Measurements from ENCODE around the gene AQP6.

Gene AQP6

DNA sequence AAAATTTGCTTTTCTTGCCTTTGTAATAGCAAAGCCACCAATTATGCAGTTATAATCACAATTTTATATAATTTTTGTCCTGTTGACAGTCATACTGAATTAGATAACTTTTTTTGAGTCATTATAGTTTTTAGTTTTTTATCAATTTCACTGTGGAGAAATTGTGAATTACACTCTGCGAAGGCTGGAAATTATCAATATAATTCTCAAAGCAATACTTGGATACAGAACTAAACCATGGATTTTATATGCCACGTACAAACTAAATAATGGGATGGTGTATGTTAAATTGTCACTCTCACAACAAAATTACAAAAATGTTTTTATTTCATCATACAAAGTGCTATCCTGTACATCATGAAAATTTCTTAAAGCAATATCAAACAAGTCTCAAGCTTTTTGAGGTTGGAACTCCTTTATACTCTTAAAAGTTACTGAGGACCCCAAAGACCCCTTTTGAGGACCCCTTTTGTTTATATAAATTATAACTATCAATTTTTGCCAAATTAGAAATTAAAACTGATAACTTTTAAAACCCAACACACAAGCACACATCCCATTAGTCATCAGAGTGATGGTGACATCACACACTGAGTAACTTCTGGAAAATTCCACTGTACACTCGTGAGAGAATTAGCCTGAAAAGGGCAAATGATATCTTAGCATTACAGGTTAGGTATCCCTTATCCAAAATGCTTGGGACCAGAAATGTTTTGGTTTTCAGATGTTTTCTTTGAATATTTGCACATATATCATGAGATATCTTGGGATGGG, 42.0 kb upstream of the AQP6 start:
- FAIRE-seq (no peak), DNase-seq (ENCODE audit: insufficient read length, low spot score) (no peak)
- no peak for TF ChIP-seq POLR2AphosphoS5 (IDR thresholded peaks at IDR 0.05; ENCODE audit: low read depth, low read length)
- TF ChIP-seq POU2F2 (IDR thresholded peaks at IDR 0.05; ENCODE audit: low read depth, low read length) = no peak
- no peak for TF ChIP-seq POLR2A (IDR thresholded peaks at IDR 0.05; ENCODE audit: low read depth, low read length)
- no peak for TF ChIP-seq PAX5 (IDR thresholded peaks at IDR 0.05; ENCODE audit: insufficient read depth, low read length, severe bottlenecking)

DNA sequence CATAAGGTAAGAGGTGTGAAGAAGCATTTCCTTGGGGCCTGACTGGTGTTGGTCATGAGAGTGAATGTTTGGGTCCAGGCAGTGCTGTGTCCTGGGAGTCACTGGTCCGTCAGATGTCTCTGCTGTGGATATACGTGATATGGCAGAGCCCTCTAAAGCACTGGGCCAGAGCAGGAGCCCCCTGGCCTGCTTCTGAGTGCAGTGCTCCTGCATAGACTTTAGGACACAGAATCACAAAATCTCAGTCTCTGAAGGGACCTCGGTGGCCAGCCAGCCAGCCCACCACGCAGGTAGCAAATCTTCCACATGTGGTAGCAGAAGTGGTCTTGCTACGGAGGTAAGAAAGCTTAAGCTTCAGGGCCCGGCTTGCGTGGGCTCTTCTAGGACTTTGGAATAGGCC, 40.7 kb upstream of the AQP6 start:
- no peak for DNase-seq (ENCODE audit: insufficient read length, low spot score)
- TF ChIP-seq SPI1 (IDR thresholded peaks at IDR 0.05; ENCODE audit: low read depth, low read length) (no peak), PAX5 (IDR thresholded peaks at IDR 0.05; ENCODE audit: insufficient read depth, low read length, severe bottlenecking) (no peak), POLR2A (IDR thresholded peaks at IDR 0.05; ENCODE audit: low read depth, low read length) (no peak), TAF1 (IDR thresholded peaks at IDR 0.05; ENCODE audit: low read depth, low read length) (no peak), POLR2AphosphoS5 (IDR thresholded peaks at IDR 0.05; ENCODE audit: low read depth, low read length) (no peak), POU2F2 (IDR thresholded peaks at IDR 0.05; ENCODE audit: low read depth, low read length) (no peak)
- FAIRE-seq = no peak

DNA sequence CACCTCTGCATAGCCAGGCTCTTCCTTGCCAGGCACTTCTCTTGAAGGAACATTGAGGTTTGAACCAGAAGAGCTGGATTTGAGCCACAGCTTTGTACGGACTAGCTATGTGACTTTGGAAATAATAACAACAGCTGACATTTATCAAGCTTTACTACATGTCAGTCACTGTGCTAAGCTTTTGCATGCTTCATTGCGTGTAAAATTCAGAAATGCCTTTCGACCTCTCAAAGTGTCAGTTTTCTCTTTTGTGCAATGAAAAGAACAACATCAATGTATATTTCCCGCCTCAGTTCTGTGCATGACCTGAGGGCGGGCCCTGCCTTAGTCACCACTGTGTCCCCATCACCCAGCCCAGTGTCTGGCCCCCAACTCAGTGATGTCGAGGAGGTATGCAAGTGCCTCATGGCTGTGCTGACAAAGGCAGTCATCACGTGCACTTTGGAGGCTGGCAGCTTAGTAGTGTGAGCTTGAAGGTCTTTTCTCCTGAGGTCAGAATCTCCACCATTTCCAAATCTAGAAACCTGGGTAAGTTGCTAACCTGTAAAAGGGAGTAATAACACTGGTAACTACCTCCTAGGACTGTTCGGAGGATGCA, 40.1 kb upstream of the AQP6 start:
- FAIRE-seq = no peak
- TF ChIP-seq POLR2A (IDR thresholded peaks at IDR 0.05; ENCODE audit: low read depth, low read length) (no peak), PAX5 (IDR thresholded peaks at IDR 0.05; ENCODE audit: insufficient read depth, low read length, severe bottlenecking) (no peak), POLR2AphosphoS5 (IDR thresholded peaks at IDR 0.05; ENCODE audit: low read depth, low read length) (no peak), TAF1 (IDR thresholded peaks at IDR 0.05; ENCODE audit: low read depth, low read length) (no peak), SPI1 (IDR thresholded peaks at IDR 0.05; ENCODE audit: low read depth, low read length) (no peak), POU2F2 (IDR thresholded peaks at IDR 0.05; ENCODE audit: low read depth, low read length) (no peak)

DNA sequence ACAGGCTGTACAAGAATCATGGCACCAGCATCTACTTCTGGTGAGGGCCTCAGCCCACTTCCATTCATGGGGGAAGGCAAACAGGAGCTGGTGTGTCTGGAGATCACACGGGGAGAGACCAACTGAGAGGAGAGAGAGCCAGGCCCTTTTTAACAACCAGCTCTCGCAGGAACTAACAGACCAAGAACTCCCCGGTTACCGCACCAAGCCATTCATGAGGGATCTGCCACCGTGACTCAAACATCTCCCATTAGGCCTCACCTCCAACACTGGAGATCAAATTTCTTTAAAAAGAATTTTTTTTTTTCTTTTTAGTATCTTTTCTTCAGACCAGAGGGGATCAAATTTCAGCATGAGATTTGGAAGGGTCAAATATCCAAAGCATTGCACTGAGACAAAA, 39.0 kb upstream of the AQP6 start:
- DNase-seq (ENCODE audit: insufficient read length, low spot score) = no peak
- TF ChIP-seq PAX5 (IDR thresholded peaks at IDR 0.05; ENCODE audit: insufficient read depth, low read length, severe bottlenecking) (no peak), POLR2A (IDR thresholded peaks at IDR 0.05; ENCODE audit: low read depth, low read length) (no peak), POLR2AphosphoS5 (IDR thresholded peaks at IDR 0.05; ENCODE audit: low read depth, low read length) (no peak), SPI1 (IDR thresholded peaks at IDR 0.05; ENCODE audit: low read depth, low read length) (no peak)
- no peak for FAIRE-seq

More for the DNA sequence above, 40.1 kb upstream of the AQP6 start:
- DNase-seq (ENCODE audit: insufficient read length, low spot score) = no peak

DNA sequence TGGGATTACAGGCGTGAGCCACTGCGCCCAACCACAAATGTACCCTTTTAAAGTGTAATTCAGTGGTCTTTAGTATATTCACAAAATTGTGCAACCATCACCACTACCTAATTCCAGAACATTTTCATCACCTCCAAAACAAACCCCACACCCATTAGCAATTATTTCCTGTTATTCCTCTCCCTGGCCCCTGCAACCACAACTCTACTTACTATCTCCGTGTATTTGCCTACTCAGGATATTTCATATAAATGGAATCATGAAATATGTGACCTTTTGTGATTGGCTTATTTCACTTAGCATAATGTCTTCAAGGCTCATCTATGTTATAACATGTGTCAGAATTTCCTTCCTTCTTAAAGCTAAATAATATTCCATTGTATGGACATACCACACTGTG, 38.2 kb upstream of the AQP6 start:
- TF ChIP-seq POLR2AphosphoS5 (IDR thresholded peaks at IDR 0.05; ENCODE audit: low read depth, low read length) (no peak), PAX5 (IDR thresholded peaks at IDR 0.05; ENCODE audit: insufficient read depth, low read length, severe bottlenecking) (no peak)
- FAIRE-seq = no peak
- no peak for DNase-seq (ENCODE audit: insufficient read length, low spot score)

DNA sequence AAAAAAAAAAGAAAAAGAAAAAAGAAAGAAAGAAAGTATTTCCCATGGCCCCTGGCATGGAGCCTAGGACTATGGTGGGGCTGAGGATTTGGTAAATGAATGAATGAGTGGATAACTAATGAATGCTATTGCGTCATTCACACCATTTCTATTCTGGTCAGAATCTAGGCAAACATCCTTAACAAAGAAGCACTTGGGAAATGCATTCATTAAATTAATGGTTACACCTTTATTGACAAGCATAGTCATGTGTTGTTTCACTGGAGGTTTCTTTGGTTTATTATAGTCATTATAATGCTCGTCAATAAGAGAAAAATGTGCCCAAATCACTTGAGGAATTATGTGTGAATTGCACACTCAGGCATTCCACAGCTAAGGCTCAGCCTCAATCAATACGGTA, 35.8 kb upstream of the AQP6 start:
- TF ChIP-seq POLR2AphosphoS5 (IDR thresholded peaks at IDR 0.05; ENCODE audit: low read depth, low read length) = no peak
- no peak for TF ChIP-seq TAF1 (IDR thresholded peaks at IDR 0.05; ENCODE audit: low read depth, low read length)
- no peak for TF ChIP-seq POLR2A (IDR thresholded peaks at IDR 0.05; ENCODE audit: low read depth, low read length)
- TF ChIP-seq POU2F2 (IDR thresholded peaks at IDR 0.05; ENCODE audit: low read depth, low read length) = no peak
- no peak for TF ChIP-seq PAX5 (IDR thresholded peaks at IDR 0.05; ENCODE audit: insufficient read depth, low read length, severe bottlenecking)
- no peak for TF ChIP-seq SPI1 (IDR thresholded peaks at IDR 0.05; ENCODE audit: low read depth, low read length)
- DNase-seq (ENCODE audit: insufficient read length, low spot score) (no peak), FAIRE-seq (no peak)

DNA sequence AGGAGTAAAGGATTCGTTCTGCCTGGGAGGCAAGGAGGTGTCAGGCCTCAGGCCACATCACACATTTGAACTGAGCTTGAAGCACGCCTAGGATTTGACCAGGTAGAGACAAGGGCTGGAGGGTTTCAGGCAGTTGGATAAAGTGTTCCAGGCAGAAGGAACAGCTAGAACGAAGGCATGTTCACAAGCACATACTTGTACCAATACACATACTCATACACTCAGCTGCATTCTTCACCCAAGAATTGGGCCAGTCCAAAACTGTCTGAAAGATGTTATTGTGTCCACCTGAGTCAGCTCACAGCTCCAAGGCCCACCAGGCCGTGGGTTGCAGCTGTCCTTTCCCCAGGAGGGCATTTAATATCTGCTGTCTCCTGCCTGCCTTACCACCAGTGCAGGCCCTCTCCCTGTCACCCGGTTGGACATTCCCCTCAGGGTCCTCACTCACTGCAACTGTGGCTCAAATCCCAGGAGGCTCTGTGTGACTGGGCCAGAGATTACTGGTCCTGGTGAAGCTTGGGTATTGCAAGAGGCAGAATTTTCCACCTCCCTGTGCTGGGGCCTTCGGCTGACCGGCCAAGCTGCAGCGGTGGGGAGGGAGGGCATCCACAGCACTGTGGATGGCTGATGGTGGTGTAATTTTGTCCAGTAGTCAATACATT, 35.0 kb upstream of the AQP6 start:
- TF ChIP-seq SPI1 (IDR thresholded peaks at IDR 0.05; ENCODE audit: low read depth, low read length) = no peak
- TF ChIP-seq POLR2AphosphoS5 (IDR thresholded peaks at IDR 0.05; ENCODE audit: low read depth, low read length) = no peak
- TF ChIP-seq POU2F2 (IDR thresholded peaks at IDR 0.05; ENCODE audit: low read depth, low read length) = no peak
- TF ChIP-seq PAX5 (IDR thresholded peaks at IDR 0.05; ENCODE audit: insufficient read depth, low read length, severe bottlenecking) = no peak
- TF ChIP-seq POLR2A (IDR thresholded peaks at IDR 0.05; ENCODE audit: low read depth, low read length) = no peak
- no peak for TF ChIP-seq TAF1 (IDR thresholded peaks at IDR 0.05; ENCODE audit: low read depth, low read length)
- DNase-seq (ENCODE audit: insufficient read length, low spot score) (no peak), FAIRE-seq (no peak)

DNA sequence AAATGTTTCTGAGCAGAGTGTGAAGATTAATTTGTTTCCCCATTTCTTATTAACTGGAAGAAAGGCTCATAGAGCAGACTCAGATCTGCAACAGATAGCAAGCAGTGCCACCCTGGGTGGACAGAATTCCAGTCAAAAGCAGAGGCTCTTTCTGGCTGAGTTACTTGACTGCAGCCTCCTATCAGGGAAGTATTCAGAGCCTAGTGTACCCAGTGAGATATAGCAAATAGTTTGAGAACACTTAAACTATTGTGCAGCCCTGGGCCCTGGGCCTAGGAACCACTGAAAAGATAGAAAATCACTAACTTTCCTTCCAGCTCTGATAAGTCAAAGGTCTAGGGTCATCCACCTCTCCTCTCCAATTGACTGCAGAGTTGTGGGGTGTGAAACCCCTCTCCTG, 33.4 kb upstream of the AQP6 start:
- FAIRE-seq (no peak), DNase-seq (ENCODE audit: insufficient read length, low spot score) (no peak)
- TF ChIP-seq SPI1 (IDR thresholded peaks at IDR 0.05; ENCODE audit: low read depth, low read length) = no peak
- TF ChIP-seq PAX5 (IDR thresholded peaks at IDR 0.05; ENCODE audit: insufficient read depth, low read length, severe bottlenecking) = no peak
- no peak for TF ChIP-seq POLR2A (IDR thresholded peaks at IDR 0.05; ENCODE audit: low read depth, low read length)
- TF ChIP-seq POLR2AphosphoS5 (IDR thresholded peaks at IDR 0.05; ENCODE audit: low read depth, low read length) = no peak
- no peak for TF ChIP-seq POU2F2 (IDR thresholded peaks at IDR 0.05; ENCODE audit: low read depth, low read length)
- no peak for TF ChIP-seq TAF1 (IDR thresholded peaks at IDR 0.05; ENCODE audit: low read depth, low read length)

DNA sequence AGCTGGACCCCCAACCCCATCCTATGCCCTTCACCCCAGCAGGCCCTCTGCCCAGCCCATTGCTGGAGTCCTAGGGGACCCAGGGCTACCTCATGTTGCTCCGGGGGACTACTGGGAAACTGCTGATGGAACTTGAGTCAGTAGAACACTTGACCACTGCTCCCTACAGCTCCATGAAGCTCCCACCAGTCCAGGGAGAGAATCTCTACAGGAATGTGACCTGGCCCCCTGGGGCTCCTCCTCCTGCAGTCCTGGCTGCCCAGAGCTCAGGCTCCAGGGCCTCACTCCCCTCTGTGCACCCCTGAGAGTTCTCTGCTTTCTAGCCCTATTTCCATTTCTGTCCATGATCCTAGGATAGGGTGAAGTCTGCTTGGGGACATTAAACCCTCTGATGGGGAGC, 33.0 kb upstream of the AQP6 start:
- TF ChIP-seq POLR2A (IDR thresholded peaks at IDR 0.05; ENCODE audit: low read depth, low read length) = no peak
- TF ChIP-seq SPI1 (IDR thresholded peaks at IDR 0.05; ENCODE audit: low read depth, low read length) = no peak
- TF ChIP-seq POLR2AphosphoS5 (IDR thresholded peaks at IDR 0.05; ENCODE audit: low read depth, low read length) = no peak
- TF ChIP-seq POU2F2 (IDR thresholded peaks at IDR 0.05; ENCODE audit: low read depth, low read length) = no peak
- no peak for TF ChIP-seq PAX5 (IDR thresholded peaks at IDR 0.05; ENCODE audit: insufficient read depth, low read length, severe bottlenecking)
- no peak for TF ChIP-seq TAF1 (IDR thresholded peaks at IDR 0.05; ENCODE audit: low read depth, low read length)
- no peak for DNase-seq (ENCODE audit: insufficient read length, low spot score)
- FAIRE-seq = no peak

All from GM12891 (cell line).